HG02642 (cell line): Measurements from ENCODE around the gene CKAP4.

Source experiments
- ATAC-seq: cut with Tn5 transposase; IDR thresholded peaks from one replicate; pipeline ENCODE4 v1.9.1; 2021; ENCODE audit warnings: mild to moderate bottlenecking; ENCODE audit not compliant: unreplicated experiment, poor library complexity

The CKAP4 gene

DNA sequence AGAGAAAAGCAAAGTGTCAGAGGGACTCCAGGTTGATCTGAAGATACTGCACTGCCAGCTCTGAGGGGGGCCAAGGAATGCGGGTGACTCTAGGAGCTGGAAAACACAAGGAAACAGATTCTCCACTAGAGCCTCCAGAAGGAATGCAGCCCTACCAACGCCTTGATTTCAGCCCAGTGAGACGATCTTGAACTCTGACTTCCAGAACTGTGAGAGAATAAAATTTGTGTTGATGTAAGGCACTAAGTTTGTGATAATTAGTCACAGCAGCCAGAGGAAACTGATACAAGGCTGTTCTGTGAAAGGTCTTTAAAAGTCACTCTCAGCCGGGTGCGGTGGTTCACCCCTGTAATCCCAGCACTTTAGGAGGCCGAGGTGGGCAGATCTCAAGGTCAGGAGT is 34.2 kb downstream of the CKAP4 start:
- ATAC-seq: no peak

DNA sequence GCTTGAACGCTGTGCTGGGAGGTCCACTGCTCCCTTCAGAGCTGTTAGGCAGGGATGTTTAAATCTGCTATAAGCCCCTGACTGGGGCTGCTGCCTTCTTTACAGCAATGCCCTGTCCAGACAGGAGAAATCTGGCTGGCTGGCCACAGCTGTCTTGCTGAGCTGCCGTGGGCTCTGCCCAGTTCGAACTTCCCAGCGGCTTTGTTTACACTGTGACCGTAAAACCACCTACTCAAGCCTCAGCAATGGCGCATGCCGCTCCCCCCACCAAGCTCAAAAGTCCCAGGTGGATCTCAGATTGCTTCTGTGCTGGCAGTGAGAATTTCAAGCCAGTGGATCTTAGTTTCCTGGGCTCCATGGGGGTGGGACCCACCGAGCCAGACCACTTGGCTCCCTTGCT is 35.8 kb downstream of the CKAP4 start:
- ATAC-seq: no peak

DNA sequence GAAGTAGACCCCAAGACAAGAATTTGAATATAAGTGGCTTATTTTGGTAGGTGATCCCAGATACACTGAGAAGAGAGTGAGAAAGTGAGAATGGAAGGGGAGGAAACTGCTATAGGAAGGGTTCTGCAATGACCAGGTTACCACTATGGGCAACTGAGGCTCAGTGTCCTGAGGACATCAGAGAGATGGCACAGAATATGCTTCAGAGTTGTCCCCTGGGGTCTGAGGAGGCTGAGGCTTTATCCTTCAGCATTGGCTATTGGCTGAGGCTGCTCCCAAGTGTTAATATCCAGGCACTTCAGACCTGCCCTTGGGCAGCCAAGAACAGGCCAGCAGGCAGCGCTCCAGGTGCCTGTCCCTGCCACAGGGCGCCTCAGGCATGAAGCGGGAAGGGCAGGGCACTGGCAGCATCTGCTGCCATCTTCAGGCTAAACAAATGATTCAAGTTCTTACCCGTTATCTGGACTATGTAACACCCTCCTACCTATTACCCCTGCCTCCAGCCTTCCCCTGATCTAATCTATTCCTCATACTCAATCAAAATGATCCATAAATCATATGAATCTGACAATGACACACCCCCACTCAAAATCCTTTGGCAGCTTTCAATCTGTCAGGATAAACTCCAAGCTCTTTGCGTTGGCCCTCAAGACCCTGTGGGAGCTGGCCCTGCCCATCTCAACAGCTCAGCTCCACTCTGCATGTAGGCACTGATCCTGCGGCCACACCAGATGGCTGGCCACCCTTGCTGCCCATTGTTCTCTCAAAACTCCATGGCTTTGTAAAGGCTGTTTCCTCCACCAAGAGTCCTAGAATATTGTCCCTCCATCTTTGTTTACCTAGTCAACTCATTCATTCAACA is 42.4 kb downstream of the CKAP4 start:
- ATAC-seq: no peak

DNA sequence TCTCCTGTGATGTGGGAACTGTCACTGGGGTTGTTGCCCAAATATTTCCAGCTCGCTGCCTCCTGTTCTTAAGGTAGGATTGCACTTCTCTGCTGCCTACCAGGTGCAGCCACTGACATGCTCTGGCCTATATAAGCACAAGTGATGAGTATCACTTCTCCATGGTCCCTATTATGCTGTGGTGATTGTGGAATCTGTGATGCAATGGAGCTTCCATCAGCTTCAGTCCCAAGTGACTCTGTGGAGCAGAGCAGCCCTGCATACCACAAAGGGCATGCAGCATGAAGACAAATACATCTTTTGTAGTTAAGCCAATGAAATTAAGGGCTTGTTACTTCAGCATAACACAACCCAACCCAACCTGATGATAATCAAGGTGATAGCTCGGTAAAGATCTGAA is 43.5 kb downstream of the CKAP4 start:
- ATAC-seq: no peak

DNA sequence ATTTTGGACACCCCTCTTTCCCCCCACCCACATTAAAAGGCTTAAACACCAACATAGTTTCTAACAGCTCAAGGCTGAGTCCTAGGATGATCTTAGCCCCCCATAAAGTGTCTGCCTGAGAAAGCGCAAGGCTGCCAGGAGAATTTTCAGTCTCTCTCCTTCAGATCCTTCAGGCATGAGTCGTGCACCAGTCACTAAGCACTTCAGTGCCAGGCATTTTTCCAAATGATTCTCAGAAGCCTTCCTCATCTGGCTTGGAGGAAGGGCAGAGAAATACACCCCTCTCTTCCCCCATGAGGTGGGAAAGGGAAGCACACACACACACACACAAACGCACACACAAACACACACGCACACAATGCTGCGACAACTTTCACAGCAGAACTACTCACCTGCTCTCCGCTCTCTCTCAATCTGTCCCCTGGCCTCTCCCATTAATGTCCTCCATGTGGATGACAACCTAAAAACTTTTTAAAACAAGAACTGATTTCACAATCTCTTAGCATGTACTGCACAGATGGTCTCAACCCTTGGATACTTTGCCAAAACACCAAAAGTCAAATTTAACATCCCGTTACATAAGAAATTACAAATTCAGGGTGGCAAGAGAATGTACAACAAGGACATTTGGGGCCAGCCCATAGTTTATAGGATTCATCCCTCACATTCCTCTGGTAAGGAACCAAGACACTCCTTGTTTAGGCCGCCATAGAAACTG is 49.8 kb downstream of the CKAP4 start:
- no peak for ATAC-seq

DNA sequence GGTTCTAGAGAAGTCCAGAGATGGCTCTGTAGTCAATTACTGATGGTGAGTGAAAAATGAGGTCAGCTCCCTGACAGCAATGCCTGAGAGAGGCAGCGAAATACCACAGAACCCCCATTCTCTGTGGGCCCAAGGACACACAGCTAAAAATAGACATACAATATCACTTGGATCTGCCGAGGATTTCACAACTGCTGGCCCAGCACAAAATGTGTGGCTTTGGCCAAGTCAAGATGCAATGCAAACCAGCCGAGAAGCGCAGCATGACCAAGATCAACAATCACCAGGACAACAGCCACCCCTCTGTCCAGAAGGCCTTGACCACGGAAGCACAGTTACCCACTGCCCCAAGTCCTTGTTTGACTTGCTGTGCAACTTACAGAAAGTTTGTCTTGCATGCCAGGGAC is 52.2 kb downstream of the CKAP4 start:
- ATAC-seq: no peak

DNA sequence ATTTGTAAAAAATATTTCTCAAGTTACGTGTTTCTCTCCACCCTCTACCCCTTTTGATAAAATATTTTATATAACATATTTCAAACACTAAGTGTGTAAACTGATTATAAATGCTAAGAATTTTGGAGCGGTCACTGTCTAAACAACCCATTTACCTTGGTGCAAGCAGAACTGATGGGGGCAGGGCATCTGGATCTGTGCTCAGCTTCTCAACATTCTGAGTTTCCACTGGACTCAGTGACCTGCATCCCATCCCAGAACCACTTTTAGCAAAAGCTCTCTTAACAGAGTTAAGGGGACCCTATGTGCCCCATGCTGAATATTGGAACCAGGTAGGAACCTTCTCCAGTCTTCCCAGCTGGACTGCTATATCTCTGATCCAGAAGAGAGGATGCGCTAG is 53.5 kb downstream of the CKAP4 start:
- ATAC-seq: no peak

DNA sequence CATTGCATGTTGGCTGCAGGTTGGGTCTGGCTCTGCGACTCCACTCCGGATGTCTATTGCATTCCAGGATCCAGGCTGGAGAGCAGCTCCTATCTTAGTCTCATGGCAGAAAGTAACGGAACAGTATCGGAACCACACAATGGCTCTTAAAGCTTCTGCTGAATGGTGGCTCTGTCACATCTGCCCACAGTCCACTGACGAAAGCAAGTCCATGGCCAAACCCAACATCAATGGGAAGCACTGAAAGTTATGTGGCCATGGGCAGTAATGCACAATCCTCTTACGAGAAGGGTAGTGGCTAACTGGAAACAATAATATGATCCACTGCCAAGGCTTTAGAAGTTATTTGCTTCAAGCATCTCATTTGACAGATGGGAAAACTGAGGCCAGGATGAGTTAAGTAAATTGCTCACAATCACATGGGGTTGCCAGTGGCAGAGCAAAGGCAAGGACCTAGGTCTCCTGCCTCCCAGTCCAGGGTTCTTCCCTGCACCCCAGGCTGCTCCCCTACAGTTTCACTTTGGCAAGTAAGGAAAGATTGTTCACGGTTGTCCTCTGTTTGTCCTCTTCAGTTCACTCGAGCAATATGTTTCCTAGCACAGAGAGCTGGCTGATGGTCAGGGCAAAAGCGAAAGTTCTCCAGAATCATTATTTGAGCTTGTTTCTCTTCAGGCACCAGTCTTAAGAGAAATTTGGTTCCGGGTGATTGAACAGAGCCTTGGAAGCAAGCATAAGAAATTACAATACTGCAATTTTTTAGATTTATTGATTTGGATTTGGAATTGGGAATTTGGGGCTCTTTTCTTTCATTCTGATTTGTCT is 54.2 kb downstream of the CKAP4 start:
- no peak for ATAC-seq

DNA sequence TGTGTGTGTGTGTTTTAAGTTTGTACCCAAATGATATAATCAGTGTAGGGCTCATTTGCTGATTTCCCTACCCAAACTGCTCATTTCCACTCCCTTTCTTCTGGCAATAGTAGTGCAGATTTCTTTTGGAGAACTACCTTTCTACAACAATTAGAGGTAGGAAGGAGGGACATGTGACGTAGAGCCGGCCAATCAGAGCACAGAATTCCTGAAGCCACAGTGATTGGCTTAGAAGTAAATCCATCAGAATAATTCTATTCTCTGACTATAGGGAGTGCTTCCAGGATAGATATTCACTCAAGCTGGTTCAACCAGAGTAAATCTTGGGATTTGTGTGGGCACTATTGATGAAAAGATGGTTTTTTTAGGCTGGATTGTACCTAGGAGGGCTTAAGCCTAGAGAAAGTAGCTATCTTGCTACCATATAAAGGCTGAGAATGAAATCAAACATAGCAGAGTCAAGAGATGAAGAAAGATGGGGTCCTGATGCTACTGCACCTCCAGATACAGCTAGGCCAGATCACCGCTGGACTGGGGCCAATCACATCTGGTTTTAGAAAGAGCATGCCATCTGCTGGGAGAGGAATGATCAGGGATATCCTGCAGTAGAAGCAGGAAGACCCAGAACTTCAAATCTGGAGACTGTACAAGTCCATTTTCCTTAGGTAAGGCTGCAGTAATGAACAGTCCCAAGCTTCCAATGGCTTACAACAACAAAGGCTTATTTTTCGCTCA is 55.0 kb downstream of the CKAP4 start:
- ATAC-seq: no peak

DNA sequence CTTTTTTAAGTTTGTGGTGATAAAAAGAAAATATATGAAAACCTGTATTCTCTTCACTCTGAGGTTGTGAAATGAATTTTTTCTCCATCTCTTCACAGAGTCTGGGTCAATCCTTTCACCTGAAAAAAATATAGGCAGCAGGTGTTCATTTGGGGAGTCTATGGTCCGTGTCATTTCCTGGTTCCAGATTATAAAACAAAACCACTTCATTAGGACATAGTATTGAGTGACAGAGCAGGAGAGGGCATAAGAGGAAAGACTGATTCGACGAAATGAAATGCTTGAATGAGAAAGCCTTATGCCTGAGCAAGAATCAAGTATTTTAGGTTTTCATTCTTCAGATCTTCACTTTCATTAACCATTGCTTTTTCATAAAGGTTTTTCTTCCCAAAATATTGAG is 57.2 kb downstream of the CKAP4 start:
- ATAC-seq: no peak

DNA sequence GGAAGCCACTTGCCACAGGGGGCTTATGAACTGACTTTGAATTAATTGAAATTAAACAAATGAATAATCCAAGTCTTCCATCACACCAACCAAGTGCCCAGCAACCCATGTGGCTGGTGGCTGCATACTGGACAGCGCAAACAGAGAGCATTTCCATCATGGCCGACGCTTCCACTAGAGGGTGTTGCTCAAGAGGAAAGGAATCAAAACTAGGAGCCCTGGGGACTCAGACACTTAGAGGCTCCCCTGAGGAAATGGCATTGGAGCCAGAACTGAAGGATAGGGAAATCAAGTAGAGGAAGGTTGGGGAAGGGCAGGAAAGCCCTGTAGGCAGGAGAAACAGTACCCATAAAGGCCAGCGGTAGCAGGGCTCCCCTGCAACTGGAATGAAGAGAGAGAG is 58.5 kb downstream of the CKAP4 start:
- no peak for ATAC-seq

DNA sequence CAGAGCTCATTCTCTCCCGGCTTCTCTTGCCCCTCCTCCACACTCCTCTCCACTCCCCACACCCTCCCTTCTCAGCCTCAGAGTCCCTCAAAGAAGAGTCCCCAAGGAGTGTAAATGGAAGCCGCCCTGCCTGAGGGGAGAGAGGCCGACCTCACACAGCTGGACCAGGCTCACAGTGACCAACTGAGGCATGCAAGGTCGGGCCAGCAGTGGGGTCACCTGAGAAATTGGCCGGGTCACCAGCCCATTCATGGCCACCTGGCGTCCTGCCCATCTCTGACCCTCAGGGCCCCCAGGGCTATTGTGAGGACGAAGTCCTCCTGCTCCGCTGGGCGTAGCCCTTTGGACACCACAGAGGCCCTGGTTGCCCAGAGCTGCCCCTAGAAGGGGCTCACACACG is 59.6 kb downstream of the CKAP4 start:
- ATAC-seq: no peak
